ENCODE data around the gene ZC2HC1C. TPM values are rescaled to one million over a fixed set of nuclear protein-coding genes. Genes with fewer than 3 reads are reported as not detected.

Gene ZC2HC1C
- total and polyA plus RNA-seq, 7 donors: 1.2 to 4.6 (median 4.3) TPM

DNA sequence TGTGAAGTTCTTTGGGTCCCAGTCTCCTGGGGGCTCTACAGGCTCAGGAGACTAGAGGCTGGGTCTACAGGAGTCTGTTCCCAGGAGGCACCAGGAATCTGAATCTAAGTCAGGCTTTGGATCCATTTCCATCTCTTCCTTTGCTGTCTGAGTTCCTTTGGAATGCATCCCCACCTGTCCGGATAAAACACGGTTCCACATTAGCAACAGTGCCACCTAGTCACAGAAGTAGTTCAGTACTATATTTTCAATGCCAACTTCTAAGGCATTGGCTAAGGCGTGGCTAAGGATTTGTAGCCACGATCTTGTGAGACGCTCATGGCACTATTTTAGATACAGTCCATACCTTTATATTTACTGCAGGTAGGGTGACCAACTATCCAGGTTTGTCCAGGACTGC is 15.1 kb downstream of the ZC2HC1C start:
- intact Hi-C loops (cut with DNase I): loop anchor here (5.0 kb wide), 1 partner anchor 37 kb away; no protein-coding TSS in a partner anchor
- H3K27me3 ChIP-seq: no peaks in the 10 kb centered on the region
- DNase-seq: no peak

DNA sequence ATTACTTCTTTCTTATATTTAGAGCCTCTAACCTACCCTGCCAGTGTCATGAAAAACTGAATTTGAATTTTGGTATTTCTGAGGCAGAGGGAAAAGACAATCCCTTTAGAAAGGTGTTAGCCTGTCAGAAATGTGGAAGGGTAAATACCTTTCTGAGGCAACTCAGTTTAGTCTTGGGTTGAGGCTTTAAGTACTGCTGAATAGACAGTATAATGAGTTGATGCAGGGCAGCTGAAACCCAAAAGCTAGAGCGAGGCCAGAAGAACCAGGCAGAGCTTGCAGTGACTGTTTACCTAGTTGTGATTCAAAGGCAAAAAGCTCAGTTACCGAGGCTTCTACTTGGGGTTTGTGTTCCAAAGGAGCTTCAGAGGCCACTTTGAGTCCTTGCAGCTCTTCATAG is 18.7 kb downstream of the ZC2HC1C start:
- no peak for DNase-seq
- intact Hi-C loops (cut with DNase I): loop anchor here (2.0 kb wide), 1 partner anchor 141 kb away; no protein-coding TSS in a partner anchor
- no peak overlapping the region for H3K4me3 ChIP-seq
- WGBS, 2 donors: 90 to 93% methylated on average over 2 of the region's 2 CpGs
- no peak overlapping the region for H3K27ac ChIP-seq
- H3K4me1 ChIP-seq: no peaks in the 10 kb centered on the region
- H3K27me3 ChIP-seq: no peaks in the 10 kb centered on the region
- no peaks in the 10 kb centered on the region for H3K9me3 ChIP-seq
- peaks cover 32 to 98% (median 60%) of the 10 kb centered on the region in 4 donors for H3K36me3 ChIP-seq
- TF ChIP-seq POLR2A (IDR thresholded peaks at IDR 0.05) (no peak), EP300 (IDR thresholded peaks at IDR 0.05) (no peak), POLR2AphosphoS5 (IDR thresholded peaks at IDR 0.05) (no peak)
- TF ChIP-seq, protein P1, sequence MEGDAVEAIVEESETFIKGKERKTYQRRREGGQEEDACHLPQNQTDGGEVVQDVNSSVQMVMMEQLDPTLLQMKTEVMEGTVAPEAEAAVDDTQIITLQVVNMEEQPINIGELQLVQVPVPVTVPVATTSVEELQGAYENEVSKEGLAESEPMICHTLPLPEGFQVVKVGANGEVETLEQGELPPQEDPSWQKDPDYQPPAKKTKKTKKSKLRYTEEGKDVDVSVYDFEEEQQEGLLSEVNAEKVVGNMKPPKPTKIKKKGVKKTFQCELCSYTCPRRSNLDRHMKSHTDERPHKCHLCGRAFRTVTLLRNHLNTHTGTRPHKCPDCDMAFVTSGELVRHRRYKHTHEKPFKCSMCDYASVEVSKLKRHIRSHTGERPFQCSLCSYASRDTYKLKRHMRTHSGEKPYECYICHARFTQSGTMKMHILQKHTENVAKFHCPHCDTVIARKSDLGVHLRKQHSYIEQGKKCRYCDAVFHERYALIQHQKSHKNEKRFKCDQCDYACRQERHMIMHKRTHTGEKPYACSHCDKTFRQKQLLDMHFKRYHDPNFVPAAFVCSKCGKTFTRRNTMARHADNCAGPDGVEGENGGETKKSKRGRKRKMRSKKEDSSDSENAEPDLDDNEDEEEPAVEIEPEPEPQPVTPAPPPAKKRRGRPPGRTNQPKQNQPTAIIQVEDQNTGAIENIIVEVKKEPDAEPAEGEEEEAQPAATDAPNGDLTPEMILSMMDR (IDR thresholded peaks at IDR 0.05): no peak

More for the DNA sequence above, 15.1 kb downstream of the ZC2HC1C start:
- no peaks in the 10 kb centered on the region for H3K9me3 ChIP-seq
- H3K27ac ChIP-seq: no peak overlapping the region
- TF ChIP-seq, protein P1 (IDR thresholded peaks at IDR 0.05): peak in 1 of 4 experiments; percentile 9
- no peak for TF ChIP-seq POLR2AphosphoS5 (IDR thresholded peaks at IDR 0.05)
- no peak for TF ChIP-seq EP300 (IDR thresholded peaks at IDR 0.05)
- no peak for TF ChIP-seq POLR2A (IDR thresholded peaks at IDR 0.05)
- H3K4me3 ChIP-seq: no peak overlapping the region
- peaks cover 0 to 21% (median 16%) of the 10 kb centered on the region in 4 donors for H3K4me1 ChIP-seq
- H3K36me3 ChIP-seq: peaks cover 23 to 69% (median 46%) of the 10 kb centered on the region in 4 donors
- WGBS, 2 donors: 20 to 64% methylated on average over 5 of the region's 5 CpGs

DNA sequence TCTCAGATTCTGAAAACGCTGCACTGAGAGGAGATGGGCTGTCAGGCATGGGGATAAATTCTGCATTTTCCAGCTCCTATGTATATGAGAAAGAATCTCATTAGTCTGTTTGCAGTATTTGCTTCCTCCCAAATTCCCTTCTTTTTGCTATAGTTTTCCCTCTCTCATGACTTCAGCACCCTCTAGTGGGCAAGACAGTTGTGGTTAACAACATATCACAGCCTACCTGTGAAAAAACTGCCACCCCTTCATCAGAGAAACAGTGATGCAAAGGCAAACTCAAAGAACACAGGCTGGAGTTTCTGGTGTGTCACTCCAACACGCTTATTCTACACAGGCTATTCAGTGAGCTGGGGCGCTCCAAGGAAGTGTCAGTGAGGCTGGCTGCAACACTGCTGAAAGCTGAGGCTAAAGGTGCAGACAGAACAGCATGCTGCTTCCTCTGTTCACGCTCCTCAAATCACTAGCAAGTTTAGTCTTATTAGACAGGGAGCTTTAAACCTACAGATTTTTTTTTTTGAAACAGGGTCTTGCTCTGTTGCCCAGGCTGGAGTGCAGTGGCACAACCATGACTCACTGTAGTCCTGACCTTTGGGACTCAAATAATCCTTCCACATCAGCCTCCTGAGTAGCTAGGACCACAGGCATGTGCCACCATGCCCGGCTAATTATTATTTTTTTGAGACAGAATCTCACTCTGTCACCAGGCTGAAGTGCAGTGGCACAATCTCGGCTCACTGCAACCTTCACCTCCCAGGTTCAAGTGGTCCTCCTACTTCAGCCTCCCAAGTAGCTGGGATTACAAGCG is 19.3 kb downstream of the ZC2HC1C start:
- H3K27me3 ChIP-seq: no peaks in the 10 kb centered on the region
- H3K9me3 ChIP-seq: no peaks in the 10 kb centered on the region
- H3K4me3 ChIP-seq: no peak overlapping the region
- intact Hi-C loops (cut with DNase I): loop anchor here (2.0 kb wide), 1 partner anchor 142 kb away; no protein-coding TSS in a partner anchor
- H3K36me3 ChIP-seq: peaks cover 35 to 98% (median 58%) of the 10 kb centered on the region in 4 donors
- DNase-seq: no peak
- no peaks in the 10 kb centered on the region for H3K4me1 ChIP-seq
- no peak for TF ChIP-seq POLR2A (IDR thresholded peaks at IDR 0.05)
- TF ChIP-seq, protein P1 (IDR thresholded peaks at IDR 0.05): peak; percentile 36 to 76 (median 72)
- TF ChIP-seq EP300 (IDR thresholded peaks at IDR 0.05): no peak
- no peak for TF ChIP-seq POLR2AphosphoS5 (IDR thresholded peaks at IDR 0.05)
- H3K27ac ChIP-seq: no peak overlapping the region
- 69 to 78% methylated on average over 7 of the region's 7 CpGs for WGBS, 2 donors

DNA sequence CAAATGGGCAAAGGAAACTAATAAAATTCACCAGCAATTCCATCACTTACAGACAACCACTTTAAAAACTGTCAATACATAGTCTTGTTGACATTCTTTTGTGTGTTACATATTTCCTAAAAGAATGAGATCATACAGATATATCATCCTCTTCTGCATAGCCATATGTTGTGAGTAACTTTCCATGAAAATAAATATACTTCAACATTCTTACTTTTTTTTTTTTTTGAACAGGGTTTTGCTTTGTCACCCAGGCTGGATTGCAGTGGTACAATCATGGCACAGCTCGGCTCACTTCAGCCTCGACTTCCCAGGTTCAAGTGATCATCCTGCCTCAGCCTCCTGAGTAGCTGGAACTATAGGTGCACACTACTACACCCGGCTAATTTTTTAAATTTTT is 20.9 kb downstream of the ZC2HC1C start:
- intact Hi-C loops (cut with DNase I): no loop called here
- TF ChIP-seq, protein P1 (IDR thresholded peaks at IDR 0.05): no peak
- no peak for TF ChIP-seq POLR2AphosphoS5 (IDR thresholded peaks at IDR 0.05)
- no peaks in the 10 kb centered on the region for H3K4me1 ChIP-seq
- H3K9me3 ChIP-seq: no peaks in the 10 kb centered on the region
- no peak overlapping the region for H3K27ac ChIP-seq
- WGBS, 2 donors: 90% methylated on average over 3 of the region's 3 CpGs
- no peak overlapping the region for H3K4me3 ChIP-seq
- no peak for DNase-seq
- no peaks in the 10 kb centered on the region for H3K27me3 ChIP-seq
- peaks cover 33 to 98% (median 52%) of the 10 kb centered on the region in 4 donors for H3K36me3 ChIP-seq
